Right atrium auricular region (tissue), 2 donors: ENCODE data around the gene CLCN4. TPM values are rescaled to one million over a fixed set of nuclear protein-coding genes. Genes with fewer than 3 reads are reported as not detected.
A peak's percentile ranks its signal among the peaks of the same experiment; 100 is the strongest.

Experiments
- DNase-seq: peaks from one replicate; pipeline ENCODE4 v3.0.0-alpha.2; 2019; ENCODE audit warnings: low spot score
- H3K27ac ChIP-seq, 2 donors: fragments of 200-600 bp; sonication (generic); 1 replicate in 1 of 2; 2 replicates in 1 of 2; pipeline ENCODE4 v1.5.1; 2016 to 2019
- H3K27me3 ChIP-seq, 2 donors: fragments of 200-600 bp; sonication (generic); one replicate each; pipeline versions ENCODE4 v1.5.1 to v1.6.0; 2017 to 2019
- H3K36me3 ChIP-seq: fragments of 200-600 bp; sonication (generic); one replicate; pipeline ENCODE4 v1.5.1; 2016
- H3K4me1 ChIP-seq, 2 donors: fragments of 200-600 bp; sonication (generic); one replicate each; pipeline versions ENCODE4 v1.5.1 to v1.6.0; 2017 to 2019
- H3K4me3 ChIP-seq, 2 donors: fragments of 200-600 bp; sonication (generic); 1 replicate in 1 of 2; 2 replicates in 1 of 2; pipeline ENCODE4 v1.5.1; 2017 to 2019; ENCODE audit warnings: mild to moderate bottlenecking in 1 of 2, moderate library complexity in 1 of 2
- H3K9me3 ChIP-seq, 2 donors: fragments of 200-600 bp; sonication (generic); one replicate each; pipeline ENCODE4 v1.5.1; 2019
- CTCF ChIP-seq, 2 donors: fragments of 200-600 bp; sonication (generic); IDR thresholded peaks; one replicate each; pipeline ENCODE4 v1.5.1; 2019; ENCODE audit warnings: antibody characterized with exemption in 2 of 2
- total RNA-seq, 2 donors: library from RNA; depleted of rRNA; stranded (reverse); fragments of >200 nt; gene quantifications; one replicate each; pipeline ENCODE4 v1.1.0, GENCODE V29; 2016

The CLCN4 gene
- total RNA-seq, 2 donors from 2014 or later = 15.6 to 37.6 TPM

GRCh38 chrX:10208281-10208856 is 51.6 kb downstream of the CLCN4 start:
- TF ChIP-seq CTCF (IDR thresholded peaks at IDR 0.05) = no peak
- no peak for DNase-seq
- Histone ChIP-seq H3K4me1 (no peaks in the 10 kb centered on the region), H3K27me3 (no peaks in the 10 kb centered on the region), H3K27ac (no peak overlapping the region), H3K36me3 (no peaks in the 10 kb centered on the region), H3K4me3 (no peak overlapping the region), H3K9me3 (no peaks in the 10 kb centered on the region)

- Histone ChIP-seq H3K27ac (no peak overlapping the region), H3K4me1 (no peaks in the 10 kb centered on the region), H3K27me3 (no peaks in the 10 kb centered on the region), H3K9me3 (no peaks in the 10 kb centered on the region), H3K36me3 (peaks cover 2% of the 10 kb centered on the region), H3K4me3 (no peak overlapping the region)
- DNase-seq = no peak
- no peak for TF ChIP-seq CTCF (IDR thresholded peaks at IDR 0.05)
Measured at GRCh38 chrX:10208953-10209352, 52.2 kb downstream of the CLCN4 start.

- Histone ChIP-seq H3K4me3 (no peak overlapping the region), H3K9me3 (no peaks in the 10 kb centered on the region), H3K27ac (no peak overlapping the region), H3K36me3 (peaks cover 6% of the 10 kb centered on the region), H3K4me1 (peaks cover 0 to 5% of the 10 kb centered on the region in 2 donors), H3K27me3 (no peaks in the 10 kb centered on the region)
- TF ChIP-seq CTCF (IDR thresholded peaks at IDR 0.05) = no peak
- no peak for DNase-seq
Measured at GRCh38 chrX:10212395-10212794, 55.6 kb downstream of the CLCN4 start.

- peaks cover 0 to 6% of the 10 kb centered on the region in 2 donors for H3K4me1 ChIP-seq
- no peak overlapping the region for H3K27ac ChIP-seq
- H3K4me3 ChIP-seq = no peak overlapping the region
- TF ChIP-seq CTCF (IDR thresholded peaks at IDR 0.05) = no peak
- H3K27me3 ChIP-seq = no peaks in the 10 kb centered on the region
- H3K9me3 ChIP-seq = no peaks in the 10 kb centered on the region
- DNase-seq = no peak
- peaks cover 6% of the 10 kb centered on the region for H3K36me3 ChIP-seq
Measured at GRCh38 chrX:10213716-10214115, 56.9 kb downstream of the CLCN4 start.

GRCh38 chrX:10216208-10216607 is 59.4 kb downstream of the CLCN4 start:
- Histone ChIP-seq H3K36me3 (peaks cover 6% of the 10 kb centered on the region), H3K4me3 (no peak overlapping the region), H3K27ac (no peak overlapping the region), H3K4me1 (peaks cover 0 to 6% of the 10 kb centered on the region in 2 donors), H3K27me3 (peaks cover 0 to 3% of the 10 kb centered on the region in 2 donors), H3K9me3 (no peaks in the 10 kb centered on the region)
- DNase-seq = no peak
- TF ChIP-seq CTCF (IDR thresholded peaks at IDR 0.05) = no peak

- Histone ChIP-seq H3K27me3 (peaks cover 0 to 3% of the 10 kb centered on the region in 2 donors), H3K36me3 (peaks cover 6% of the 10 kb centered on the region), H3K9me3 (no peaks in the 10 kb centered on the region), H3K4me1 (peaks cover 0 to 6% of the 10 kb centered on the region in 2 donors), H3K27ac (no peak overlapping the region), H3K4me3 (no peak overlapping the region)
- no peak for DNase-seq
- TF ChIP-seq CTCF (IDR thresholded peaks at IDR 0.05) = peak in 1 of 2 donors; percentile 19
Measured at GRCh38 chrX:10217198-10217597, 60.4 kb downstream of the CLCN4 start.
